A673 (cell line): ENCODE results near the gene CIBAR2. TPM values are rescaled to one million over a fixed set of nuclear protein-coding genes. Genes with fewer than 3 reads are reported as not detected.

Experiments
- BruUV-seq: library from RNA; stranded (reverse); fragments of 400-500 nt; replicated peaks from 2 replicates; lab custom pipeline; 2021; lab: Mats Ljungman, UMichigan
- CTCF ChIA-PET: fragments of 300-600 bp; sonication (Branson Sonifier 250); formaldehyde crosslinking; loops from one replicate; lab custom pipeline; 2022; ENCODE audit warnings: antibody characterized with exemption; lab: Charles Lee
- POLR2A ChIA-PET: fragments of 300-600 bp; sonication (Branson Sonifier 250); formaldehyde crosslinking; loops from one replicate; lab custom pipeline; 2022; ENCODE audit warnings: antibody characterized with exemption; ENCODE audit not compliant: low non-redundant PET; lab: Charles Lee
- DNase-seq: peaks from one replicate; pipeline ENCODE4 v3.0.0-alpha.2; 2015; ENCODE audit warnings: low spot score
- H3K27ac ChIP-seq: fragments of 200-600 bp; sonication (generic); 2 replicates; pipeline ENCODE4 v1.5.1; 2016; ENCODE audit warnings: mixed run types, low read depth, mild to moderate bottlenecking, mixed read lengths, antibody characterized with exemption, low read length; ENCODE audit not compliant: poor library complexity, severe bottlenecking
- H3K27me3 ChIP-seq: fragments of 200-600 bp; sonication (generic); replicated peaks from 2 replicates; pipeline ENCODE4 v1.6.1; 2017; ENCODE audit warnings: mixed run types, low read depth, mild to moderate bottlenecking, mixed read lengths, antibody characterized with exemption, low read length; ENCODE audit not compliant: insufficient read depth, poor library complexity
- H3K36me3 ChIP-seq: fragments of 200-600 bp; sonication (generic); 2 replicates; pipeline ENCODE4 v1.6.1; 2016; ENCODE audit warnings: mixed run types, mild to moderate bottlenecking, mixed read lengths, antibody characterized with exemption, low read length; ENCODE audit not compliant: insufficient read depth, poor library complexity, severe bottlenecking
- H3K4me1 ChIP-seq: fragments of 200-600 bp; sonication (generic); 2 replicates; pipeline ENCODE4 v1.6.1; 2017; ENCODE audit warnings: mixed run types, mild to moderate bottlenecking, mixed read lengths, antibody characterized with exemption, low read length; ENCODE audit not compliant: insufficient read depth, poor library complexity, severe bottlenecking
- H3K4me3 ChIP-seq: fragments of 200-600 bp; sonication (generic); 2 replicates; pipeline ENCODE4 v1.5.1; 2016; ENCODE audit warnings: low read depth, mixed run types, mild to moderate bottlenecking, mixed read lengths, low read length; ENCODE audit not compliant: poor library complexity, severe bottlenecking
- H3K9me3 ChIP-seq: fragments of 200-600 bp; sonication (generic); 2 replicates; pipeline ENCODE4 v1.6.1; 2016; ENCODE audit warnings: mixed run types, low read depth, mild to moderate bottlenecking, mixed read lengths, antibody characterized with exemption, low read length; ENCODE audit not compliant: poor library complexity, severe bottlenecking
- CTCF ChIP-seq: fragments of 300-800, 200-600 bp; sonication (generic); conservative IDR thresholded peaks from 2 replicates; pipeline ENCODE4 v1.5.1; 2017; ENCODE audit warnings: low read depth, mild to moderate bottlenecking, antibody characterized with exemption, low read length, moderate library complexity, mixed read lengths
- EZH2 ChIP-seq: fragments of 200-600 bp; sonication (generic); IDR thresholded peaks from 2 replicates; pipeline ENCODE4 v1.6.1; 2017; ENCODE audit warnings: borderline replicate concordance, low read depth, mild to moderate bottlenecking, mixed read lengths, antibody characterized with exemption, low read length; ENCODE audit not compliant: poor library complexity, severe bottlenecking
- intact Hi-C: fragments of 100-400 bp; cut with micrococcal nuclease; formaldehyde crosslinking; loops from one replicate; pipeline ENCODE4 v1.10.0; 2022; ENCODE audit not compliant: unreplicated experiment
- total RNA-seq: library from RNA; stranded (reverse); gene quantifications from 2 replicates; pipeline ENCODE4 v1.2.3, GENCODE V29; 2021

Gene CIBAR2
- total RNA-seq, 1 experiment from 2014 or later = not detected

- no peak overlapping the region for H3K27ac ChIP-seq
- no peaks in the 10 kb centered on the region for H3K36me3 ChIP-seq
- no TSS peak for BruUV-seq
- peaks cover 15% of the 10 kb centered on the region for H3K4me1 ChIP-seq
- no peak for TF ChIP-seq EZH2
- no peak for TF ChIP-seq CTCF
- no peak for DNase-seq
- H3K4me3 ChIP-seq = no peak overlapping the region
- H3K27me3 ChIP-seq = no peaks in the 10 kb centered on the region
- CTCF ChIA-PET = no interaction called here
- no peaks in the 10 kb centered on the region for H3K9me3 ChIP-seq
- POLR2A ChIA-PET = no interaction called here
- intact Hi-C loops = no loop called here
Measured at GRCh38 chr16:85150331-85150940, 38.2 kb upstream of the CIBAR2 start.

GRCh38 chr16:85149776-85150175, 37.5 kb upstream of the CIBAR2 start:
- Histone ChIP-seq H3K27me3 (no peaks in the 10 kb centered on the region), H3K9me3 (no peaks in the 10 kb centered on the region), H3K27ac (no peak overlapping the region), H3K4me3 (no peak overlapping the region), H3K36me3 (no peaks in the 10 kb centered on the region), H3K4me1 (peaks cover 15% of the 10 kb centered on the region)
- ChIA-PET CTCF (no interaction called here), POLR2A (no interaction called here)
- intact Hi-C loops = no loop called here
- no peak for TF ChIP-seq CTCF
- no peak for DNase-seq
- no TSS peak for BruUV-seq

- Histone ChIP-seq H3K27ac (no peak overlapping the region), H3K9me3 (no peaks in the 10 kb centered on the region), H3K27me3 (no peaks in the 10 kb centered on the region), H3K36me3 (no peaks in the 10 kb centered on the region), H3K4me3 (no peak overlapping the region), H3K4me1 (peaks cover 15% of the 10 kb centered on the region)
- ChIA-PET CTCF (interaction anchor here (0.7 kb wide), 1 partner anchor 22 kb away, joined by 3 read pairs; no protein-coding TSS in a partner anchor), POLR2A (interaction anchor here (0.7 kb wide), 1 partner anchor 87 kb away, joined by 3 read pairs; no protein-coding TSS in a partner anchor)
- intact Hi-C loops = no loop called here
- TF ChIP-seq CTCF (no peak), EZH2 (no peak)
- no peak for DNase-seq
- BruUV-seq = no TSS peak
Measured at GRCh38 chr16:85148931-85149330, 36.7 kb upstream of the CIBAR2 start.
